NB4 (cell line): ENCODE measurements around the gene ROBO1.

Experiments
- DNase-seq: peaks from one replicate; pipeline ENCODE4 v3.0.0; 2010; ENCODE audit warnings: low read depth
- H3K4me3 ChIP-seq: one replicate; pipeline ENCODE4 v1.5.1; 2011; ENCODE audit warnings: mild to moderate bottlenecking, low read depth, low read length, moderate library complexity
- MYC ChIP-seq: IDR thresholded peaks from 2 replicates; pipeline ENCODE4 v1.6.1; 2011; ENCODE audit warnings: low read depth, low read length
- POLR2A ChIP-seq: IDR thresholded peaks from 2 replicates; pipeline ENCODE4 v1.6.1; 2011; ENCODE audit warnings: mild to moderate bottlenecking; ENCODE audit not compliant: insufficient read length; ENCODE audit errors: extremely low read depth
- TF ChIP-seq, protein P1 (sequence below): IDR thresholded peaks from 2 replicates; pipeline ENCODE4 v1.6.1; 2011; ENCODE audit warnings: low read depth, low read length
- TF ChIP-seq, protein P2 (sequence below): IDR thresholded peaks from one replicate; pipeline ENCODE4 v1.5.1; 2012; ENCODE audit warnings: low read depth, low read length

The ROBO1 gene

DNA sequence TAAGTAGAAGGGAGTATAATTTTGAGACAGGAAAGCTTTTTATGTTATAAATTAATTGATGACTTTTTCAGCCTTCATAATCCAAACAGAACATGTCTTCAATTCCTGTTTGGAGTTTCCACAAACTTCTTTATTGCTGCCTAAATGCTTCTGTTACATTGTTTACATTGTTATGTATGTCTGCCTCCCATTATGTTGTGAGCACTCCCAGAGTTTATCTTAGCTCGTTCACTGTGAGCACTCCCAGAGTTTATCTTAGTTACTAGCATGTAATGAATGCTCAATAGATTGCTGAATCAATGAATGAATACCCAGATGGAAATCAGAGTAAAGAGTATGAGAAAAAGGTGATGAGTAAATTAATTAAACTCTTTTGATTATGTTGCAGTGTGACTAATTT lies 1178.0 kb downstream of the ROBO1 start:
- TF ChIP-seq, protein P1, sequence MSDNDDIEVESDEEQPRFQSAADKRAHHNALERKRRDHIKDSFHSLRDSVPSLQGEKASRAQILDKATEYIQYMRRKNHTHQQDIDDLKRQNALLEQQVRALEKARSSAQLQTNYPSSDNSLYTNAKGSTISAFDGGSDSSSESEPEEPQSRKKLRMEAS = no peak
- TF ChIP-seq POLR2A (no peak), MYC (no peak)
- TF ChIP-seq, protein P2, sequence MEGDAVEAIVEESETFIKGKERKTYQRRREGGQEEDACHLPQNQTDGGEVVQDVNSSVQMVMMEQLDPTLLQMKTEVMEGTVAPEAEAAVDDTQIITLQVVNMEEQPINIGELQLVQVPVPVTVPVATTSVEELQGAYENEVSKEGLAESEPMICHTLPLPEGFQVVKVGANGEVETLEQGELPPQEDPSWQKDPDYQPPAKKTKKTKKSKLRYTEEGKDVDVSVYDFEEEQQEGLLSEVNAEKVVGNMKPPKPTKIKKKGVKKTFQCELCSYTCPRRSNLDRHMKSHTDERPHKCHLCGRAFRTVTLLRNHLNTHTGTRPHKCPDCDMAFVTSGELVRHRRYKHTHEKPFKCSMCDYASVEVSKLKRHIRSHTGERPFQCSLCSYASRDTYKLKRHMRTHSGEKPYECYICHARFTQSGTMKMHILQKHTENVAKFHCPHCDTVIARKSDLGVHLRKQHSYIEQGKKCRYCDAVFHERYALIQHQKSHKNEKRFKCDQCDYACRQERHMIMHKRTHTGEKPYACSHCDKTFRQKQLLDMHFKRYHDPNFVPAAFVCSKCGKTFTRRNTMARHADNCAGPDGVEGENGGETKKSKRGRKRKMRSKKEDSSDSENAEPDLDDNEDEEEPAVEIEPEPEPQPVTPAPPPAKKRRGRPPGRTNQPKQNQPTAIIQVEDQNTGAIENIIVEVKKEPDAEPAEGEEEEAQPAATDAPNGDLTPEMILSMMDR = no peak
- H3K4me3 ChIP-seq = no peak overlapping the region
- DNase-seq = no peak

DNA sequence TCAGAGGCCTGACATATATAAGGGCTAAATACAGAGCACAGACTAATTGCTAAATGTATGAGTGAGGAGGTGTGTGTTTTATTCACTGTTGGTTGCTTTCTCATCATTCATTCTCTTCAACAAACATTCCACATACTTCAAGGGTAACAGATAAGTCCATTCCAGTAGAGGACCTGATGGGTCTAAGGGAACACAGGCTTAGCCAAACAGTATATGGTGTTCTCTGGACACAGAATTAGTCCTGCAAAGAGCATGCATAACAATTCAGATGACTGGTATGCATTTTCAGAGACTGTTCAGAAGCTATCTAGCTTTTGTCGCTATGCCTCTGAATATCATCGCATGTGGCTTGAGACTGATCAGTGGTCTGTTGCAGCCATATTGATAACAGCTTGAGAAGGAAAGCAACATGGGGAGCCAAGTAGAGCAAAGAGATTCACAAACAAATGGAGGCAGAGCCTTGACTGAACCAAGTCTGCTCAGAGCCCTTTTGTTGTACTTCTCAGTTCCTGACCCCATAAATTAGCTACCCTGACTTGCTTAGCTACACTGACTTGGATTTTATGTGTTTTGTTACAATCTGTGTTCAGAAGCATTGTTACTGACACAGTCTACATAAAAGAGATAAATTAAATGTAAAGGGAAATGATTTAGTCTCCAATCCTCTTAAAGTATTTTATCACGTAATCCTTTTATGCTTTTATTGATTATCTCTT lies 1178.7 kb downstream of the ROBO1 start:
- DNase-seq = no peak
- no peak overlapping the region for H3K4me3 ChIP-seq
- TF ChIP-seq POLR2A = no peak
- no peak for TF ChIP-seq MYC
- TF ChIP-seq, protein P2 = no peak
- TF ChIP-seq, protein P1 = no peak

DNA sequence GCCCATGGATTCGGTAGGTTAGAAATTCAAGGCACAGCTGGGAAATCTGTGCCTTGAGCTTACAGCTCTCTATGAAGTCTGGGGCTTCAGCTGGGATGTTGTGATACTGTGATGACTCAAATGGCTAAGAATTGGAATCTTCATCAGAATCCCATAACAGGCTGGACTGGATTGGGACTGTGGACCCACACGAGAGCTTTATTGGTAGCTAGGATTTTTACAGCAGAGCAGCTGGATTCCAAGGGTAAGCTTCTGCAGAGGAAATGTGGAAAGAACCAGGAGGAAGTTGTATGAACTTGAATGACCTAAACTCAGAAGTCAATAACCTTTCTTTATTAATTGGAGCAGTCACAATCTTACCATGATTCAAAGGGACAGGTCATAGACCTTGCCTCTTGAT lies 1187.1 kb downstream of the ROBO1 start:
- no peak overlapping the region for H3K4me3 ChIP-seq
- no peak for TF ChIP-seq POLR2A
- TF ChIP-seq, protein P2 = no peak
- TF ChIP-seq, protein P1 = no peak
- TF ChIP-seq MYC = no peak
- DNase-seq = no peak

DNA sequence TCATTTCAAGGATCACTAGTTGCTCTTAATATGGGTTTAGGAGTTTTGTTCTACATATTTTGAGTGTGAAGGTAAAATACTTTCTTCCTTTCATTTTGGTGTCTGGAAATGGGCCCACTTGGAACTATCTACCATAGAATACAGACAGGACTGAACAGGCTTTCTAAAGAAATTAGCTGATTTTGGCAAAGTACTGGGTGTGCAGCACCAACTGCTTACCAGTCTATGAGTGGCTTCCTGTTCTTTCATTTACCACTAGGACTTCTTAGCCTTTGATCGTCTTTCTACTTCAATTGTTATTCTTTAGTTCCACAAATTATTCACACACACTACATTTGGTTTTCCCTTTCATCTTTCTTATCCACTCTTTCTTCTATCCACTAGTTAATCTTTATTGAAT lies 1196.3 kb downstream of the ROBO1 start:
- TF ChIP-seq POLR2A (no peak), MYC (no peak)
- TF ChIP-seq, protein P2 = no peak
- TF ChIP-seq, protein P1 = no peak
- no peak for DNase-seq

DNA sequence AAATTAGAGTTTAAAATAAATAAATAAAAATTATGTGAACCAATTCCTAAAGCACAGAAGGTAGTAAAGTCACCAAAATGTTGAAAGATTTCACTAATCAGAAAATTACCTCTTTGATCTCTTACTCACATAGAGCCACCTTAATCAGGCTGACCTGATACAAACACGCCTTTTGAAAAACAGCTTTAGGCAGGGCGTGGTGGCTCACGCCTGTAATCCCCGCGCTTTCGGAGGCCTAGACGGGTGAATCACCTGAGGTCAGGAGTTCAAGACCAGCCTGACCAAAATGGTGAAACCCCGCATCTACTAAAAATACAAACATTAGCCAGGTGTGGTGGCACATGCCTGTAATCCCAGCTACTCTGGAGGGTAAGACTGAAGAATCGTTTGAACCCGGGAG lies 1197.3 kb downstream of the ROBO1 start:
- TF ChIP-seq, protein P1 = no peak
- TF ChIP-seq POLR2A (no peak), MYC (no peak)
- TF ChIP-seq, protein P2 = no peak
- H3K4me3 ChIP-seq = no peak overlapping the region
- no peak for DNase-seq

More for the DNA sequence above, 1196.3 kb downstream of the ROBO1 start:
- no peak overlapping the region for H3K4me3 ChIP-seq

DNA sequence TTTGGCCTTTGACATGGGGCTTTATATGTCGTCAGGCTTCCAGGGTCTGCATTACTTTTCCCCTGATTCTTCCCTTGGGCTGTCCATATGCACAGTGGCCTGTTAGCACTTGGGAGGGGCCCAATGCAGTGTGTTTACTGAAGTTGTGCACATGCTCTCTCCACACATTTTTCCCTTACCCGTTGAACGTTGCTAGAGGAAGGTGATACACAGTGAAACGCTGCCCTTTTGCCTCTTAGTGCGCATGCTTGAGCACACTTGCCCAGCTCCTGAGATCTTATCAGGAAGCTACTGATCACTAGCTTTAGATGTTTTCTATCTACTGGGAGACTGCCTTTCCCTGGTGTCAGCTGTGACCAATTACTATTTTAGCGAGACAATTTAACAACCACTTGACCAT lies 1198.0 kb downstream of the ROBO1 start:
- TF ChIP-seq, protein P2 = no peak
- no peak for TF ChIP-seq MYC
- TF ChIP-seq, protein P1 = no peak
- no peak for TF ChIP-seq POLR2A
- no peak for DNase-seq
- H3K4me3 ChIP-seq = no peak overlapping the region
